Tibial nerve (tissue), 4 donors: Measurements from ENCODE around the gene OR6X1. TPM values are rescaled to one million over a fixed set of nuclear protein-coding genes. Genes with fewer than 3 reads are reported as not detected.
A peak's percentile ranks its signal among the peaks of the same experiment; 100 is the strongest.

ENCODE experiments used
- DNase-seq, 2 donors: peaks; one replicate each; pipeline ENCODE4 v3.0.0-alpha.2; 2019; ENCODE audit warnings: low spot score in 2 of 2
- H3K27ac ChIP-seq, 4 donors: fragments of 200-600 bp; sonication (generic) in 3 of 4; one replicate each; pipeline ENCODE4 v1.5.1; 2017 to 2019; ENCODE audit warnings: mild to moderate bottlenecking in 1 of 4
- H3K27me3 ChIP-seq, 2 donors: fragments of 200-600 bp; sonication (generic) in 1 of 2; one replicate each; pipeline versions ENCODE4 v1.5.1 to v1.6.0; 2017 to 2019
- H3K36me3 ChIP-seq, 3 donors: fragments of 200-600 bp; sonication (generic); one replicate each; pipeline ENCODE4 v1.5.1; 2018 to 2019
- H3K4me1 ChIP-seq, 4 donors: fragments of 200-600 bp; sonication (generic) in 3 of 4; one replicate each; pipeline ENCODE4 v1.5.1; 2017 to 2019
- H3K4me3 ChIP-seq, 4 donors: fragments of 200-600 bp; sonication (generic) in 3 of 4; one replicate each; pipeline ENCODE4 v1.5.1; 2017 to 2019; ENCODE audit warnings: mild to moderate bottlenecking in 1 of 4, moderate library complexity in 1 of 4
- H3K9me3 ChIP-seq, 4 donors: fragments of 200-600 bp; sonication (generic) in 3 of 4; one replicate each; pipeline ENCODE4 v1.5.1; 2017 to 2019
- EP300 ChIP-seq, 2 donors: sonication (generic); formaldehyde crosslinking; IDR thresholded peaks; one replicate each; pipeline ENCODE4 v1.6.1; 2017; ENCODE audit warnings: antibody characterized with exemption in 2 of 2, mild to moderate bottlenecking in 1 of 2
- POLR2A ChIP-seq, 2 donors: fragments of 450-650 bp; IDR thresholded peaks; one replicate each; pipeline ENCODE4 v1.6.1; 2017; ENCODE audit warnings: antibody characterized with exemption in 2 of 2, mild to moderate bottlenecking in 2 of 2, moderate library complexity in 2 of 2
- WGBS, 2 donors: methylation state at CpG; one replicate each; pipeline ENCODE4 v1.1.5; 2018; 5-methylcytosine and 5-hydroxymethylcytosine counted together
- total RNA-seq, 4 donors: library from RNA; depleted of rRNA; stranded (reverse); fragments of >200 nt; gene quantifications; one replicate each; pipeline ENCODE4 v1.1.0, GENCODE V29; 2016
- TF ChIP-seq, protein P1 (sequence below), 5 experiments: fragments of 200-600 bp in 3 of 5; fragments of 450-650 bp in 2 of 5; sonication (generic) in 3 of 5; IDR thresholded peaks; one replicate each; pipeline ENCODE4 v1.5.1; 2016 to 2019; ENCODE audit warnings: antibody characterized with exemption in 5 of 5, mild to moderate bottlenecking in 3 of 5, moderate library complexity in 2 of 5

The OR6X1 gene
- total RNA-seq, 4 donors from 2014 or later: not detected

DNA sequence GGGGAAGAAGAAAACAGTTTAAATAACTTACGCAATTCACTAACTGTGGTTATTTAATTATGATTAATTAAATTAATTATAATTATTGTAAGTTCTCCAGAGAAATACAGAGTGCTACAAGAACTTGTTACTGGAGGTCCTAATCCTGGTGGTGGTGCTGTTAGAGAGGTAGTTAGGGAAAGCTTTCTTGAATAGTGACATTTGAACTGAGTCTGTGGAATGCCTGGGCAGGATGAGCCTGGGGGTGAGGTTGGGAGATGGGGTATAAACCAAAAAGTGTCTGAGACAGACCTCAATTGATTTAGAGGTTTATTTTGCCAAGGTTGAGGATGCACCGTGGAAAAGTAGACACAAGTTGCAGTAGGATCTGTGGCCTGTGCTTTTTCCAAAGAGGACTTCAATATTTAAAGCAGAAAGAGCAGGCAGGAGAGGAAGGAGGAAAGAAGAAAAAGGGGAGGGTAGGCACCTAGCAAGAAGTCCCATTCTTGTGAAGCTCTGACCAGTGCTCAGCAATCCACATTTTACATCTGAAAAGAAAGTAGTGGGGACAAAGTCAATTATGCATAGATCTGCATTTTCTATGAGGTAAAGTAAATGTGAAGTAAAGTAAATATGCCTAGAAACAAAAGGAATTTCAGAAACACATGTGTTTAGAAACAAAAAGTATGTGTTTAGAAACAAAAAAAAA is 8.4 kb downstream of the OR6X1 start:
- H3K27me3 ChIP-seq: no peaks in the 10 kb centered on the region
- WGBS, 2 donors: 49 to 62% methylated on average over 2 of the region's 2 CpGs
- H3K9me3 ChIP-seq: no peaks in the 10 kb centered on the region
- H3K27ac ChIP-seq: no peak overlapping the region
- no peaks in the 10 kb centered on the region for H3K36me3 ChIP-seq
- TF ChIP-seq, protein P1, sequence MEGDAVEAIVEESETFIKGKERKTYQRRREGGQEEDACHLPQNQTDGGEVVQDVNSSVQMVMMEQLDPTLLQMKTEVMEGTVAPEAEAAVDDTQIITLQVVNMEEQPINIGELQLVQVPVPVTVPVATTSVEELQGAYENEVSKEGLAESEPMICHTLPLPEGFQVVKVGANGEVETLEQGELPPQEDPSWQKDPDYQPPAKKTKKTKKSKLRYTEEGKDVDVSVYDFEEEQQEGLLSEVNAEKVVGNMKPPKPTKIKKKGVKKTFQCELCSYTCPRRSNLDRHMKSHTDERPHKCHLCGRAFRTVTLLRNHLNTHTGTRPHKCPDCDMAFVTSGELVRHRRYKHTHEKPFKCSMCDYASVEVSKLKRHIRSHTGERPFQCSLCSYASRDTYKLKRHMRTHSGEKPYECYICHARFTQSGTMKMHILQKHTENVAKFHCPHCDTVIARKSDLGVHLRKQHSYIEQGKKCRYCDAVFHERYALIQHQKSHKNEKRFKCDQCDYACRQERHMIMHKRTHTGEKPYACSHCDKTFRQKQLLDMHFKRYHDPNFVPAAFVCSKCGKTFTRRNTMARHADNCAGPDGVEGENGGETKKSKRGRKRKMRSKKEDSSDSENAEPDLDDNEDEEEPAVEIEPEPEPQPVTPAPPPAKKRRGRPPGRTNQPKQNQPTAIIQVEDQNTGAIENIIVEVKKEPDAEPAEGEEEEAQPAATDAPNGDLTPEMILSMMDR (IDR thresholded peaks at IDR 0.05): no peak
- no peak for TF ChIP-seq POLR2A (IDR thresholded peaks at IDR 0.05)
- no peak for TF ChIP-seq EP300 (IDR thresholded peaks at IDR 0.05)
- H3K4me3 ChIP-seq: no peak overlapping the region
- no peak for DNase-seq
- H3K4me1 ChIP-seq: peaks cover 0 to 8% (median 4%) of the 10 kb centered on the region in 4 donors

- H3K4me3 ChIP-seq: peak overlapping the region in 1 of 4 donors; percentile 97
- WGBS, 2 donors: 51 to 55% methylated on average over 3 of the region's 3 CpGs
- H3K27ac ChIP-seq: no peak overlapping the region
- peaks cover 0 to 5% (median 0%) of the 10 kb centered on the region in 3 donors for H3K36me3 ChIP-seq
- no peaks in the 10 kb centered on the region for H3K27me3 ChIP-seq
- DNase-seq: no peak
- H3K4me1 ChIP-seq: peaks cover 0 to 29% (median 8%) of the 10 kb centered on the region in 4 donors
- no peaks in the 10 kb centered on the region for H3K9me3 ChIP-seq
- TF ChIP-seq, protein P1 (IDR thresholded peaks at IDR 0.05): no peak
- no peak for TF ChIP-seq EP300 (IDR thresholded peaks at IDR 0.05)
- no peak for TF ChIP-seq POLR2A (IDR thresholded peaks at IDR 0.05)
Measured at GRCh38 chr11:123742724-123743120, 11.6 kb downstream of the OR6X1 start.

DNA sequence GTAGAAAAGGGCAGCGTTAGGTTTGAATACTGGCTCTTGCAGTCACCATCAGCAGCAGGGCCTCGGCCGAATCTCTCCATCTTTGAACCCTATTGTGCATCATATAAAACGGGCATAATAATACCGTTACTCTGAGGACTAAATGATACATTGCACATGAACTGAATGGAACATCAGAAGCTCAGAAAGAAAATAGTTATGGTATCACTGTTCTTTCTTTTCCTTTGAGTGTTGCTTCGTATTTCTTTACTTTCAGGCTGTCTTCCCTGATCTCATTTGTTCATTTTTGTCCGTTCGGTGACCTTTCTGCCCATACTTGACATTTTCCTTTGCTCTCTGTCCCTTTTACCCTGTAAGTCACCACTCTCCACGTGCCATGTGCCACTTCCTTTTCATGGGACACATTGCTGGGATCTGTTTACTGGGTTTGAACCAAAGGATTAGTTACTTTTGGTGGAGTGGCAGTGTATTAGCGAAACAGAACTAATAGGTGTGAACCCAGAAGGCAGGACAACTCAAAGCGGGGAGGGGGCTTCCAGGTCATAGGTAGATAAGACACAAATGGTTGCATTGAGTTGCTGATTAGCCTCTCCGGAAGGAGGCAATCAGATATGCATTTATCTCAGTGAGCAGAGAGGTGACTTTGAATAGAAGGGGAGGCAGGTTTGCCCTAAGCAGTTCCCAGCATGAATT is 12.1 kb downstream of the OR6X1 start:
- peak overlapping the region; percentile 77 to 93 (median 84) for H3K27ac ChIP-seq
- no peak for DNase-seq
- 23 to 24% methylated on average over 12 of the region's 12 CpGs for WGBS, 2 donors

DNA sequence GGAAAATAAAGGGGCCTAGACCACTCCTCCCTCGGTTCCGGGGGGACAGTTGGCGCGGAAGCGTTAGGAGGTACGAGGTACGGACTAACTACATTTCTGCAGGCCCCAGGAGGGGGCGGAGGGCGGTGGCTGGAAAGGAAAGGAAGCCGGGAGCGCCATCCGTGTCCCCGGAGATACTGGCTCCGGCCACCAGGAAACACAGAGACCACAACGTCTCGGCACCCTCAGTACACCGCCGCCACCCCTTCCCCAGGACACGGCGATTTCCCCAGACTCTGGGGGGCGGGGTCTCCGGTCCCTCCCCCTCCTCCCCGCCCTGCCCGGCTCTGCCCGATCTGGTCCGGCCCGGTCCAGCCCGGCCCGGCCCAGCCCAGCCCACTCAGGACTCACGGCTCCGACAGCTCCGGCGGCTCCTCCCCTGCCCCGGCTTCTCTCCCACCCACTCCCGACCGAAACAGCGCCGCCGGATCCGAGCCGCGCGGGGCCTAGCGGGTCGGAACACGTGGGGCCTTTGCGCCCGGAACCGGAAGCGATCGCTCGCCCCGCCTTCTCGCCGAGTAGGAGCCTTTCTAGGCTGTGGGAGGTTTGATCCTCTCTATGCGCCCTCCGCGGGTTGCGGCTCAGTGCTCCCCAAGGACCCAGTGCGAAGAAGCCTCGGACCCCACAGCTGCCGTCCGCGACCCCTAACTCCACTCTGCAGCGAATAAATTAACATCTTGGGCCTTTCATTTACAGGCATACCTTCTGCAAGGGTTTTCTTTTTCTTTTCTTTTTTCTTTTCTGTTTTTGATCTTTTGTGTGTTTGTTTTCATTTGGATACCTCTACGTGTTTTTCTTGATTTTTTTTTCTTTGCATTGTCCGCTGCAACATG is 12.9 kb downstream of the OR6X1 start, which contains the start of gene ZNF202:
ZNF202 (minus strand) TSS at position 502 of the 872 bp plus-strand sequence. CDS start 10,772 bp downstream, outside the sequence.
- H3K27me3 ChIP-seq: no peaks in the 10 kb centered on the region
- H3K4me3 ChIP-seq: peak within 1 kb of the TSS; percentile 69 to 97 (median 88)
- H3K36me3 ChIP-seq: peaks cover 0 to 11% (median 0%) of the 10 kb centered on the region in 3 donors
- no peaks in the 10 kb centered on the region for H3K9me3 ChIP-seq
- DNase-seq: peak; percentile 81 to 82
- H3K27ac ChIP-seq: peak within 1 kb of the TSS; percentile 77 to 93 (median 84)
- H3K4me1 ChIP-seq: peaks cover 0 to 29% (median 8%) of the 10 kb centered on the region in 4 donors
- 1% methylated on average over 24 to 60 of the region's 67 CpGs for WGBS, 2 donors
- TF ChIP-seq, protein P1 (IDR thresholded peaks at IDR 0.05): peak in 2 of 5 experiments; percentile 16 to 38
- TF ChIP-seq POLR2A (IDR thresholded peaks at IDR 0.05) (peak in 1 of 2 donors; percentile 54), EP300 (IDR thresholded peaks at IDR 0.05) (peak; percentile 78 to 84)

More for the DNA sequence above, 12.1 kb downstream of the OR6X1 start:
- peaks cover 0 to 8% (median 0%) of the 10 kb centered on the region in 3 donors for H3K36me3 ChIP-seq
- H3K9me3 ChIP-seq: no peaks in the 10 kb centered on the region
- H3K4me1 ChIP-seq: peaks cover 0 to 29% (median 8%) of the 10 kb centered on the region in 4 donors
- no peaks in the 10 kb centered on the region for H3K27me3 ChIP-seq
- H3K4me3 ChIP-seq: peak overlapping the region; percentile 69 to 97 (median 88)
- TF ChIP-seq POLR2A (IDR thresholded peaks at IDR 0.05) (no peak), EP300 (IDR thresholded peaks at IDR 0.05) (no peak)
- TF ChIP-seq, protein P1 (IDR thresholded peaks at IDR 0.05): no peak
